NCI-H2227 treated with DMSO at 0.1 percent for 48 hours (cell line): Measurements from ENCODE around the gene MYOM3.

Experiments used
- DNase-seq: peaks from one replicate; lab custom pipeline; 2025; lab: John Stamatoyannopoulos, UW

The MYOM3 gene

GRCh38 chr1:24114753-24115152 lies 2.8 kb upstream of the MYOM3 start:
- no peak for DNase-seq

- DNase-seq, result no peak
These were observed 1.7 kb upstream of the MYOM3 start for GRCh38 chr1:24113641-24114033.

GRCh38 chr1:24111262-24111995 lies 506 bp downstream of the MYOM3 start:
- DNase-seq, result no peak

GRCh38 chr1:24110642-24111261 lies 1.2 kb downstream of the MYOM3 start:
- no peak for DNase-seq

- DNase-seq, result no peak
These were observed 2.1 kb downstream of the MYOM3 start for GRCh38 chr1:24109686-24110475.

GRCh38 chr1:24109166-24109483 lies 2.8 kb downstream of the MYOM3 start:
- no peak for DNase-seq

GRCh38 chr1:24108334-24109165 lies 3.4 kb downstream of the MYOM3 start:
- no peak for DNase-seq

- no peak for DNase-seq
These were observed 4.3 kb downstream of the MYOM3 start for GRCh38 chr1:24107462-24108138.

- no peak for DNase-seq
These were observed 6.4 kb downstream of the MYOM3 start for GRCh38 chr1:24105368-24106160.

- DNase-seq, result no peak
These were observed 7.1 kb downstream of the MYOM3 start for GRCh38 chr1:24104854-24105253.

- DNase-seq, result no peak
These were observed 8.1 kb downstream of the MYOM3 start for GRCh38 chr1:24103879-24104278.

GRCh38 chr1:24103408-24103807 lies 8.5 kb downstream of the MYOM3 start:
- DNase-seq, result no peak

- no peak for DNase-seq
These were observed 9.0 kb downstream of the MYOM3 start for GRCh38 chr1:24102961-24103360.

- no peak for DNase-seq
These were observed 9.9 kb downstream of the MYOM3 start for GRCh38 chr1:24101796-24102586.

- DNase-seq, result no peak
These were observed 10.8 kb downstream of the MYOM3 start for GRCh38 chr1:24100945-24101737.

- DNase-seq, result no peak
These were observed 12.8 kb downstream of the MYOM3 start for GRCh38 chr1:24098943-24099638.

GRCh38 chr1:24098102-24098501 lies 13.8 kb downstream of the MYOM3 start:
- DNase-seq, result no peak

GRCh38 chr1:24097663-24098062 lies 14.3 kb downstream of the MYOM3 start:
- DNase-seq, result no peak

- DNase-seq, result no peak
These were observed 15.2 kb downstream of the MYOM3 start for GRCh38 chr1:24096739-24097103.
